Measurements from ENCODE around the gene RGS1.

Gene RGS1

GRCh38 chr1:192581131-192581927 lies 5.8 kb downstream of the RGS1 start:
- H3K4me3 ChIP-seq (replicated peaks; ENCODE audit: low read depth, low read length) = no peak overlapping the region
- DNase-seq (ENCODE audit: low read depth) = no peak
- TF ChIP-seq CTCF (IDR thresholded peaks at IDR 0.05; ENCODE audit: low read length, missing control alignments) = no peak

GRCh38 chr1:192584866-192585265 lies 9.3 kb downstream of the RGS1 start:
- no peak for TF ChIP-seq CTCF (IDR thresholded peaks at IDR 0.05; ENCODE audit: low read length, missing control alignments)
- DNase-seq (ENCODE audit: low read depth) = peak; percentile 13
- no peak overlapping the region for H3K4me3 ChIP-seq (replicated peaks; ENCODE audit: low read depth, low read length)

GRCh38 chr1:192587386-192588266 lies 12.1 kb downstream of the RGS1 start:
- no peak for DNase-seq (ENCODE audit: low read depth)
- no peak overlapping the region for H3K4me3 ChIP-seq (replicated peaks; ENCODE audit: low read depth, low read length)
- no peak for TF ChIP-seq CTCF (IDR thresholded peaks at IDR 0.05; ENCODE audit: low read length, missing control alignments)

- H3K4me3 ChIP-seq (replicated peaks; ENCODE audit: low read depth, low read length) = no peak overlapping the region
- no peak for DNase-seq (ENCODE audit: low read depth)
- no peak for TF ChIP-seq CTCF (IDR thresholded peaks at IDR 0.05; ENCODE audit: low read length, missing control alignments)
Observed at GRCh38 chr1:192588546-192588945, 13.0 kb downstream of the RGS1 start.

- H3K4me3 ChIP-seq (replicated peaks; ENCODE audit: low read depth, low read length) = no peak overlapping the region
- TF ChIP-seq CTCF (IDR thresholded peaks at IDR 0.05; ENCODE audit: low read length, missing control alignments) = no peak
- peak; percentile 21 for DNase-seq (ENCODE audit: low read depth)
Observed at GRCh38 chr1:192589813-192590212, 14.2 kb downstream of the RGS1 start.

- no peak for DNase-seq (ENCODE audit: low read depth)
- no peak for TF ChIP-seq CTCF (IDR thresholded peaks at IDR 0.05; ENCODE audit: low read length, missing control alignments)
- no peak overlapping the region for H3K4me3 ChIP-seq (replicated peaks; ENCODE audit: low read depth, low read length)
Observed at GRCh38 chr1:192592517-192592916, 16.9 kb downstream of the RGS1 start.
